DMS153 treated with DMSO at 0.1 percent for 48 hours (cell line): ENCODE measurements around the gene MTRFR.

Experiments used
- DNase-seq: peaks from one replicate; lab custom pipeline; 2025; ENCODE audit not compliant: unreplicated experiment; lab: John Stamatoyannopoulos, UW

The MTRFR gene

GRCh38 chr12:123269896-123270213, 36.6 kb downstream of the MTRFR start:
- DNase-seq = no peak

DNA sequence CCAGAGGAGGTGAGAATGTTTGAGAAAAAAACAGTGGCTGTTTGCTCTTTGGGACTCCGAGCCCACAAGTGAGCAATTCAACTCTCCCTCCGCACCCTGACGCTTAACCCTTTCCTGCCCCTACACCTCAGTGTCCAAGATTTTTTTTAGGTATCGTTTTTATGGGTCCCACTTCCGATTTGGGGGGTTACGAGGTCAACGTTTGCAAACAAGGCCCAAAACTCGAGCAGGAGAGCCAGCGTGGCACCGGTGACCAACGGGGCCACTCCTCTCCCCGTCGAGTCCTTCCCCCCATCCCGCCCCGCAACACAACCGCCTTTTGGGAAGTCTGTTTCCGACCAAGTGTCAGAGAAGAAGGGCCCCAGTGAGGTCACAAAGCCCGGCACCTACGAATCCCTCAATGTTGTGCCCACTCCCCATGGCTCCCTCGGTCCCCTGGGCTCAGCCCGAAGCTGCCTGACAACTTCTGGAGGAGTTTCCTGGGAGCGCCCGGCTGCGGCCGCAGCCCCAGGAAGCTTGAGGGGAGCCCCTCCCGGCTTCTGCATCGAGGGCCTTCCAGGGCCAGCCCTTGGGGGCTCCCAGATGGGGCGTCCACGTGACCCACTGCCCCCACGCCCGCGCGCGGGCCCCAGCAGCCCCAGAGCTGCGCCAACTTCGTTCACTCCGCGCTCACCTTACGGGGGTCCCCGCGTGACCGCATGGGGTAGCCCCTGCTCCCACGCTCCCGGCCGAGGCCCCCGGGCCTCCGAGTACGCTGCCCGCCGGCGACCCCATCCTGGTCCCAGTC, 37.2 kb downstream of the MTRFR start:
- peak; percentile 18 for DNase-seq

DNA sequence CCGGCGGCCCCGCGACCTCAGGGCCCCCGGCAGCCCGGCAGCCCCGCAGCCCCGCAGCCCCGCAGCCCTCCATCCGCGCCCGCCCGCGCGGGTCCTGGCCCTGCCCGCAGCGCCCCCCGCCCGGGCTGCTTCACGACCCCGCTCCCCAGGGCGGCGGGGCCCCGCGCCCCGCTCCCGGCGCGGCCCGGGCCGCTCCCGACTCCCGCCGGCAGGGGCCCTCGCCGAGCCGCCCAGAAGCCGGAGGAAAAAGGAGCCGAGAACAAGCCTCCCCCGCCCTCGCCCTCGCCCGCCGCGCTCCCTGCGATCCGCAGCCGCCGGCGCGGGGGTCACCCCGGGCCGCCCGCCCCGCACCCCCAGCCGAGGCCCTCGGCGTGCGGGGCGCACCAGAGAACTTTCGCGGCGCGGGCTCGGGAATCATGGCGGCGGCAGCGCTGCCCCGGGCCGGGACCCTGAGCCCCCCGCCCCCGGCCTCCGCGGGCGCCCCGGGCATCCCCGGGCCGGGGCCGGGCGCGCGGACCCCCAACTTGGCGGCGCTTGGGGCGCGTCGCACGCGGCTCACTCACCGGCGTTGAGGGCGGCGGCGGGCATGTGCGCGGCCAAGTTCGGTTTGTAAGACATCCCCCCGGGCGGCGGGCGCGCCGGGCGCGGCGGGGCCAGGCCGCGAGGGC, 37.9 kb downstream of the MTRFR start:
- peak; percentile 31 for DNase-seq

DNA sequence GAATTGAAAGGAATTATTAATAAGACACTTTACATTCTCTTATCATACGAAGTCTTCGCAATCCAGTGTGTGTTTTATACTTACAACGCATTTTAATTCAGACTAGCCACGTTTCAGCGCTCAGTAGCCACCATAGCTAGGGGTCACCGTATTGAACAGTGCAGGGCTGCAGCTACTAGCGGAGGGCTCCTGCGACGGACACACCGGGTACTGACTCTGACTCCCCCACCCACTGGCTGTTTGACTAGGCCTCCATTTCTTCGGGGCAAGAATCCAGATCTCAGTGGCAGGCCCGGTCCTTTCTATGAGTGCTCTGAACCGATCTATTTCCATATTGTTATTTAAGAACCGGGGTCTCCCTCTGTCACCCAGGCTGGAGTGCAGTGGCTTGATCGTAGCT, 39.9 kb downstream of the MTRFR start:
- no peak for DNase-seq

- DNase-seq = no peak
Measured at GRCh38 chr12:123278101-123278627, 44.9 kb downstream of the MTRFR start.

GRCh38 chr12:123280971-123281370, 47.7 kb downstream of the MTRFR start:
- no peak for DNase-seq

DNA sequence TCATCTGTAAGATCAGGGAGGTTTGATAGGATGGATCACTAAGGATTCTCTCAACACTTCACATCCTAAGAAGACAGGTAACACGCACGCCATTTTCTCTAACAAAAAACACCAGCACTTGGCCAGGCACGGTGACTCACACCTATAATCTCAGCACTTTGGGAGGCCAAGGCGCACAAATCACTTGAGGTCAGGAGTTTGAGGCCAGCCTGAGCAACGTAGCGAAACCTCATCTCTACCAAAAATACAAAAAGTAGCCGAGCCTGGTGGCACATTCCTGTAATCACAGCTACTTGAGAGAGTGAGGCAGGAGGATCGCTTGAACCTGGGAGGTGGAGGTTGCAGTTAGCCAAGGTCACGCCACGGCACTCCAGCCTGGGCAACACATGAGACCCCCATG, 48.9 kb downstream of the MTRFR start:
- DNase-seq = no peak

DNA sequence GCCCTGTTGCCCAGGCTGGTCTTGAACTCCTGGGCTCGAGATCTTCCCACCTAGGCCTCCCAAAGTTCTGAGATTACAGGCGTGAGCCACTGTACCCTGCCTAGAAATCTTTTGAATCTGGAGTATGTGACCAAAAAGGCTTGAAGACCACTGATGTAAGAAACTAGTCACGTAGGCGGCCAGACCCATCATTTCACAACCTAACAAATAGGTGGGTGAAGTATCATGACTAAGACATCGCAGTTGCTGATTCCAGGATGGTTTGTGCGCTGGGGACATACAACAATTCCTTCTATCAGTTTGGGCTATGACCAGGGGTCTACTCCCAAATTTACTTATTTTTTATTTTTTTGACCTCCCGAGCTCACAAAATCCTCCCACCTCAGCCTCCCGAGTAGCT, 50.2 kb downstream of the MTRFR start:
- no peak for DNase-seq

GRCh38 chr12:123284669-123285068, 51.4 kb downstream of the MTRFR start:
- DNase-seq = no peak

DNA sequence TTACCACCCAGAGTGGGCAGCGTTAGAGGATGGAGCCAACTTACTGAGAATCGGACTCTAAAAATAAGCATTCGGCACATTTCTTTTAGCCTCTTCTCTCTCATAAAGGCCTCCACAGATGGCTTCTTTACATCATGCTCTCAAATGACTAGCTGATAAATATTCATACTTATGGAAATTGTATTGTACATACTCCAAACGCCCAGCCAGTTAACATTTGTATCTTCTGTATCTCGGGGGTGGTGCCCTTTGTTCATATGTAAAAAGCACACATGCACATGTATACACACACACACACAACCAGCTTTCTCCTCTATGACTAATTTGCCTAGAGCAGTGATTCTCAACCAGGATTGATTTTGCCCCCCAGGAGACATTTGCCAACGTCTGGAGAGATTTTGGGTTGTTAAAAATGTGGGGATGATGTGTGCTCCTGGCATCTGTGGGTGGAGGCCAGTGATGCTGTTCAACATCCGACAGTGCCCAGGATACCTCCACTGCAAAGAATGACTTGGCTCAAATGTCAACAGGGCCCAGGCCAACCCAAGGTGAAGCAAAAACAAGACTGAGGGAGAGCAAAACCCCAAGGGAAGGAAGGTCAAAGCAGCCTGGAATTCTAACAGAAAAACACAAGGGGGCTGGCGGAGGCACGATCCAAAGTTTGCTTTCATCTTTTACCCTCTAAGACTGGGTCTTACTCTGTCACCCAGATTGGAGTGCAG, 53.6 kb downstream of the MTRFR start:
- DNase-seq = no peak

DNA sequence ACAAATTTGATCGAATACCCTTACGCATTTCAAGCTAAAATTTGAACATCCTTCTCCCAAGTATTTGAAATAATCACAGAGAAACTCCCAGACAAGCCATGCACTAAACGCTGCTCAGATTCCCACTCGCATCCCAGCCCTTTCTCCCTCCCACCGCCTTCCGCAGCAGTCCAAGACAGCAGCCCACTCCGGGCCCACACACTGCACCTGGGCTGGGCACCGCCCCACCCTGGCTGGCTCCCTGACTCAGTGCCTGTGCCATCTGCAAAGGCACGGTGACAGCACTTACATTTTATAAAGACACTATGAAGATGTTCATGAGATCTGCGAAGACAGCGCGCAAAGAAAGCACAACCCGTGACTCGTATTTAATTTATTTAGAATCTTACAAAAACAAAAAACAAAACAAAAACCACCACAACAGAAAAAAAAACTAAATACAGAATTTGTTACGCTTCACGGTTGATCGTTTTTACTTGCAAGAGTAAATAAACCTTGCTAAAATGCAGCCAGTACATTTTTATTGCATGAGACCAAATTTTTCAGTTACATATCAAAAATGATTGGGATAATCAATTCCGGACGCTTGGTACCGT, 55.6 kb downstream of the MTRFR start:
- no peak for DNase-seq

DNA sequence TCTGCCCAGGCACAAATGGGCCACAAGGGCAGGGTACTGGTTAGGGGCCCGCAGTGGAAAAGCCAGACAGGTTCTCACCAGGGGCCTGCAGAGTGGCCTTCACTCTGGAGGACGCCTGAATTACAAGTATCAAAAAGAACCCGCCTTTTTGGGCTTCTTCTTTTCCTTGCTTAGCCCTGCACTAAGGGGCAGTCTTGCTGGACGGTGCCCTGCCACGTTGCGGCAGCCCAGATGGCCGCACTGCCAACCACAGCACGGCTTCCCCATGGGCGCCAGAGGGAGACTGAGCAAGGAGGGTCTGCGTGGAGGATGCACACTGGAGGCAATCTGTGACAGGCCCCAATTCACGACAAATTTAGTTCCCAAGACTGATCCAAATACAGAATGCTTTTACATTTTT, 56.7 kb downstream of the MTRFR start:
- no peak for DNase-seq

GRCh38 chr12:123293178-123293760, 60.0 kb downstream of the MTRFR start:
- no peak for DNase-seq

DNA sequence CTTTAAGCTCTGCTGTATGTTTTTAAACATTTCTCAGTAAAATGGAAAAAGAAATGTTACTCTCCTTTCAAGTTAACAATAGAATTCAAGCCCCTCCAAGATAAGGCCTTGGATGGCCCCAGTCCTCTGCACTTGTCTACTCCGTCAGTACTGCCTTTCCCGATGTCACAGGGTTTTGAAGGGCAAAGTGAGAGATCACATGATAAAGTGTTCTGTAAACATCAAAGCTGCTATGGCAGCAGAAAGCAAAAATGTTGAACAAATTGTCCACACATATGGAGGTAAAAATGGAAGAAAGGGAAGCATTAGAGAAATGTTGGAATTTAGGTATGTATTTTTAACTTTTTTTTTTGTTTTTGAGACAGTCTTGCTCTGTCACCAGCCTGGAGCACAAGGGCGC, 71.9 kb downstream of the MTRFR start:
- DNase-seq = no peak

- DNase-seq = no peak
Measured at GRCh38 chr12:123306200-123306599, 73.0 kb downstream of the MTRFR start.
